Measurements from ENCODE around the gene SLC37A1. TPM values are rescaled to one million over a fixed set of nuclear protein-coding genes. Genes with fewer than 3 reads are reported as not detected.

Gene SLC37A1
- total RNA-seq, 2 donors from 2014 or later, result 22.7 to 47.0 TPM

GRCh38 chr21:42582787-42583476 lies 69.3 kb downstream of the SLC37A1 start:
- H3K27me3 Mint-ChIP-seq (ENCODE audit: insufficient read depth), result no peaks in the 10 kb centered on the region
- H3K27ac ChIP-seq (ENCODE audit: low read depth, low read length), result no peak overlapping the region
- H3K36me3 Mint-ChIP-seq (ENCODE audit: low read depth), result peaks cover 12% of the 10 kb centered on the region
- no peak overlapping the region for H3K27ac Mint-ChIP-seq
- no peak overlapping the region for H3K4me3 ChIP-seq (ENCODE audit: low read length)
- H3K9me3 Mint-ChIP-seq, result peaks cover 1% of the 10 kb centered on the region
- no peaks in the 10 kb centered on the region for H3K9me3 ChIP-seq (ENCODE audit: control insufficient read depth, low read length)
- H3K36me3 ChIP-seq (ENCODE audit: control insufficient read depth, insufficient read depth, low read length), result no peaks in the 10 kb centered on the region
- H3K4me1 ChIP-seq (ENCODE audit: control insufficient read depth, insufficient read depth, low read length), result no peaks in the 10 kb centered on the region
- TF ChIP-seq, protein P1, sequence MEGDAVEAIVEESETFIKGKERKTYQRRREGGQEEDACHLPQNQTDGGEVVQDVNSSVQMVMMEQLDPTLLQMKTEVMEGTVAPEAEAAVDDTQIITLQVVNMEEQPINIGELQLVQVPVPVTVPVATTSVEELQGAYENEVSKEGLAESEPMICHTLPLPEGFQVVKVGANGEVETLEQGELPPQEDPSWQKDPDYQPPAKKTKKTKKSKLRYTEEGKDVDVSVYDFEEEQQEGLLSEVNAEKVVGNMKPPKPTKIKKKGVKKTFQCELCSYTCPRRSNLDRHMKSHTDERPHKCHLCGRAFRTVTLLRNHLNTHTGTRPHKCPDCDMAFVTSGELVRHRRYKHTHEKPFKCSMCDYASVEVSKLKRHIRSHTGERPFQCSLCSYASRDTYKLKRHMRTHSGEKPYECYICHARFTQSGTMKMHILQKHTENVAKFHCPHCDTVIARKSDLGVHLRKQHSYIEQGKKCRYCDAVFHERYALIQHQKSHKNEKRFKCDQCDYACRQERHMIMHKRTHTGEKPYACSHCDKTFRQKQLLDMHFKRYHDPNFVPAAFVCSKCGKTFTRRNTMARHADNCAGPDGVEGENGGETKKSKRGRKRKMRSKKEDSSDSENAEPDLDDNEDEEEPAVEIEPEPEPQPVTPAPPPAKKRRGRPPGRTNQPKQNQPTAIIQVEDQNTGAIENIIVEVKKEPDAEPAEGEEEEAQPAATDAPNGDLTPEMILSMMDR (conservative IDR thresholded peaks at IDR 0.05), result no peak
- DNase-seq, result no peak
- no peak overlapping the region for H3K4me3 Mint-ChIP-seq
- WGBS, 2 experiments (ENCODE audit: insufficient coverage in 1 of 2, insufficient read length in 1 of 2), result 87 to 91% methylated on average over 22 of the region's 22 CpGs
- no peak overlapping the region for H3K9ac ChIP-seq (ENCODE audit: extremely low read depth, low read length, poor library complexity, severe bottlenecking)
- no peaks in the 10 kb centered on the region for H3K27me3 ChIP-seq (ENCODE audit: control insufficient read depth, insufficient read depth, low read length, poor library complexity, severe bottlenecking)
- H3K4me1 Mint-ChIP-seq, result peaks cover 14% of the 10 kb centered on the region

DNA sequence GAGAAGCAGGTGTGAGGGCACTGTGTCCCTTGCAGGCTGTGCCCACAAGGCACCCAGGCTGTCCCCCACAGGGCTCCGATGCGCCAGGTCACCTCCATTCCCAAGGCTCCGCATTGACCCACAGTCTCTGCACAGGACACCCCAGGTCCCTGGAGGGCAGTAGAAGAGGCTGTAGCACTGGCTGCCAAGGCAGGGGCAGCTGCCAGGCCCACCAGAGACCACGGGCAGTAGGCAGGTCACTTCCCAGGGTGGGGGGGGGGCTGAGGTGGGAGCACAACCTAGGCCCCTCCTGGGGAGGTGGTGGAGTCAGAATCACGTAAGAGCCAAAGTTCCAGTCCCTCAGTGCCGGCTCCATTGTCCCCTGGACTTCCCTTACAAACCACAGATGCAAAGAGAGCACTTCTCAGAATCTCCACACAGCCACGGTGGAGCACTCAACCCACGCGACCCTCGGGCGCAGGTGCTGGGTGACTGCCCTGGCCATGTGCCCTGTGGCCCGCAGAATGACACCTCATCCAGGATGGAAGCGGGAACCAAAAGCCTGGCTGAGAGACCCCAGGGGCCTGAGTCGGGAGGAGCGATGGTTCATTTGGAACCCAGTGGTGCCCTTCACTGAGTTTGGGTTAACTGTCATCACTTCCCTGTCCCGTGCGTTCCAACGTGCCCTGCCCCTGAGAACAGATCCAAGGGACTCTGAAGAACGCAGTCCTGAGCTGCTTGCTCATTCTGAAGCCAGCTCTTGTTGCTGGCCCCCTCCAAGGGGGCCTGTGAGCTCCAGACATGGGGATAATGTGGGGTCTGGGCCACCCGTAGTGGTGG lies 70.0 kb downstream of the SLC37A1 start:
- no peak overlapping the region for H3K27ac Mint-ChIP-seq
- H3K27me3 Mint-ChIP-seq (ENCODE audit: insufficient read depth), result no peaks in the 10 kb centered on the region
- Histone ChIP-seq H3K9me3 (ENCODE audit: control insufficient read depth, low read length) (no peaks in the 10 kb centered on the region), H3K4me1 (ENCODE audit: control insufficient read depth, insufficient read depth, low read length) (no peaks in the 10 kb centered on the region), H3K27me3 (ENCODE audit: control insufficient read depth, insufficient read depth, low read length, poor library complexity, severe bottlenecking) (no peaks in the 10 kb centered on the region), H3K27ac (ENCODE audit: low read depth, low read length) (no peak overlapping the region), H3K9ac (ENCODE audit: extremely low read depth, low read length, poor library complexity, severe bottlenecking) (no peak overlapping the region), H3K4me3 (ENCODE audit: low read length) (no peak overlapping the region), H3K36me3 (ENCODE audit: control insufficient read depth, insufficient read depth, low read length) (no peaks in the 10 kb centered on the region)
- peaks cover 4% of the 10 kb centered on the region for H3K36me3 Mint-ChIP-seq (ENCODE audit: low read depth)
- no peak overlapping the region for H3K4me3 Mint-ChIP-seq
- TF ChIP-seq, protein P1 (conservative IDR thresholded peaks at IDR 0.05), result no peak
- peaks cover 8% of the 10 kb centered on the region for H3K4me1 Mint-ChIP-seq
- DNase-seq, result no peak
- WGBS, 2 experiments (ENCODE audit: insufficient coverage in 1 of 2, insufficient read length in 1 of 2), result 92 to 94% methylated on average over 8 to 20 of the region's 20 CpGs
- no peaks in the 10 kb centered on the region for H3K9me3 Mint-ChIP-seq

DNA sequence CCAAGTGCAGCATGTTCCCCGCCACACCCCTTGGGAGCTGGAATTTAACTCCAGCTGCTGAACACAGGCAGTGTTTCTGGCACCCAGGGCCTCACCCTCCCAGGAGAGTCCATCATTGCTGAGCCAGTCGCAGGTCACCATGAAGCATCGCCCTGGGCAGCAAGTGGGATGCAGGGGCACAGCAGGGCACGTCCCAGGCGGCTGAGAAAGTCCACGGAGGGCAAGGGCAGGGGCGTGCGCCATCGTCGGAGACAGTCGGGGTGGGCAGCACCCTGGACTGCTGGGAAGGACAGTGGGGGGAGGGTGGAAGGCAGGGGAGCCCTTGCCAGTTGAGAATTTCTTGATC lies 70.6 kb downstream of the SLC37A1 start:
- Mint-ChIP-seq H3K9me3 (no peaks in the 10 kb centered on the region), H3K27ac (no peak overlapping the region), H3K27me3 (ENCODE audit: insufficient read depth) (no peaks in the 10 kb centered on the region), H3K4me1 (peaks cover 5% of the 10 kb centered on the region), H3K36me3 (ENCODE audit: low read depth) (peaks cover 2% of the 10 kb centered on the region), H3K4me3 (no peak overlapping the region)
- Histone ChIP-seq H3K9me3 (ENCODE audit: control insufficient read depth, low read length) (no peaks in the 10 kb centered on the region), H3K36me3 (ENCODE audit: control insufficient read depth, insufficient read depth, low read length) (no peaks in the 10 kb centered on the region), H3K27me3 (ENCODE audit: control insufficient read depth, insufficient read depth, low read length, poor library complexity, severe bottlenecking) (no peaks in the 10 kb centered on the region), H3K4me1 (ENCODE audit: control insufficient read depth, insufficient read depth, low read length) (no peaks in the 10 kb centered on the region), H3K9ac (ENCODE audit: extremely low read depth, low read length, poor library complexity, severe bottlenecking) (no peak overlapping the region), H3K4me3 (ENCODE audit: low read length) (no peak overlapping the region), H3K27ac (ENCODE audit: low read depth, low read length) (no peak overlapping the region)
- WGBS, 2 experiments (ENCODE audit: insufficient coverage in 1 of 2, insufficient read length in 1 of 2), result 94 to 98% methylated on average over 9 to 11 of the region's 11 CpGs
- DNase-seq, result no peak
- TF ChIP-seq, protein P1 (conservative IDR thresholded peaks at IDR 0.05), result no peak
